Measurements from ENCODE around the gene ARHGAP36.

GRCh38 chrX:131066237-131066636 is 8.1 kb downstream of the ARHGAP36 start:
- no peak for TF ChIP-seq ARNTL (CRISPR knock-in tag; IDR thresholded peaks at IDR 0.05; ENCODE audit: borderline replicate concordance, low read depth)
- TF ChIP-seq POU6F1 (CRISPR knock-in tag; IDR thresholded peaks at IDR 0.05; ENCODE audit: borderline replicate concordance, low read depth), result no peak
- no peak for TF ChIP-seq SNAI2 (CRISPR knock-in tag; IDR thresholded peaks at IDR 0.05)
- TF ChIP-seq ZNF70 (CRISPR knock-in tag; IDR thresholded peaks at IDR 0.05), result no peak
- no peak for TF ChIP-seq CSDC2 (CRISPR knock-in tag; IDR thresholded peaks at IDR 0.05)
- no peak for TF ChIP-seq PATZ1 (CRISPR knock-in tag; IDR thresholded peaks at IDR 0.05; ENCODE audit: borderline replicate concordance)
- TF ChIP-seq CSRNP3 (CRISPR knock-in tag; IDR thresholded peaks at IDR 0.05), result no peak
- no peak for TF ChIP-seq ZFP30 (CRISPR knock-in tag; IDR thresholded peaks at IDR 0.05)

All from SK-N-SH treated with all-trans-retinoic acid at 6 μM for 48 hours (cell line).